ENCODE measurements around the gene PPP1R14C. TPM values are rescaled to one million over a fixed set of nuclear protein-coding genes. Genes with fewer than 3 reads are reported as not detected.
A peak's percentile ranks its signal among the peaks of the same experiment; 100 is the strongest.

Gene PPP1R14C
- total RNA-seq (ENCODE audit: low replicate concordance) = 2.1 TPM in 1 of 2 replicates, not detected in the other

GRCh38 chr6:150142670-150143515 is at the start of gene PPP1R14C:
TSS of gene PPP1R14C (plus strand) at chr6:150143044. CDS start at chr6:150143193, 149 bp downstream.
- H3K4me3 ChIP-seq (ENCODE audit: low read depth, low read length) = peak within 1 kb of the TSS; percentile 56
- no peak for TF ChIP-seq CTCF (IDR thresholded peaks at IDR 0.05; ENCODE audit: insufficient read depth, low read length)
- DNase-seq (ENCODE audit: low read depth) = no peak

- no peak for DNase-seq (ENCODE audit: low read depth)
- TF ChIP-seq CTCF (IDR thresholded peaks at IDR 0.05; ENCODE audit: insufficient read depth, low read length) = no peak
- H3K4me3 ChIP-seq (ENCODE audit: low read depth, low read length) = no peak overlapping the region
Observed at GRCh38 chr6:150093397-150093796, 49.4 kb upstream of the PPP1R14C start.

- H3K4me3 ChIP-seq (ENCODE audit: low read depth, low read length) = no peak overlapping the region
- no peak for DNase-seq (ENCODE audit: low read depth)
- no peak for TF ChIP-seq CTCF (IDR thresholded peaks at IDR 0.05; ENCODE audit: insufficient read depth, low read length)
Observed at GRCh38 chr6:150098155-150098554, 44.7 kb upstream of the PPP1R14C start.

- TF ChIP-seq CTCF (IDR thresholded peaks at IDR 0.05; ENCODE audit: insufficient read depth, low read length) = no peak
Observed at GRCh38 chr6:150099546-150099945, 43.3 kb upstream of the PPP1R14C start.

GRCh38 chr6:150099953-150100352 is 42.9 kb upstream of the PPP1R14C start:
- no peak overlapping the region for H3K4me3 ChIP-seq (ENCODE audit: low read depth, low read length)
- no peak for DNase-seq (ENCODE audit: low read depth)
- no peak for TF ChIP-seq CTCF (IDR thresholded peaks at IDR 0.05; ENCODE audit: insufficient read depth, low read length)

More at GRCh38 chr6:150099546-150099945, 43.3 kb upstream of the PPP1R14C start:
- DNase-seq (ENCODE audit: low read depth) = no peak
- no peak overlapping the region for H3K4me3 ChIP-seq (ENCODE audit: low read depth, low read length)

GRCh38 chr6:150100745-150101144 is 42.1 kb upstream of the PPP1R14C start:
- no peak for DNase-seq (ENCODE audit: low read depth)
- H3K4me3 ChIP-seq (ENCODE audit: low read depth, low read length) = no peak overlapping the region
- TF ChIP-seq CTCF (IDR thresholded peaks at IDR 0.05; ENCODE audit: insufficient read depth, low read length) = no peak

Measured in fibroblast of the aortic adventitia (primary cell).